Keratinocyte (primary cell): Measurements from ENCODE around the gene KIF22.
"Not testable (repeated sequence)": the region's sequence is repeated elsewhere in the genome, so short reads cannot be mapped to it uniquely, and the experiment has no call there.

Experiments used
- CTCF ChIP-seq, 3 experiments: IDR thresholded peaks in 1 of 3; conservative IDR thresholded peaks in 1 of 3; optimal IDR thresholded peaks in 1 of 3; 2 replicates in 2 of 3; 3 replicates in 1 of 3; pipeline versions ENCODE3 to v1.5.1; 2011; ENCODE audit warnings: low read length in 3 of 3, mild to moderate bottlenecking in 3 of 3, moderate library complexity in 2 of 3, control low read depth in 1 of 3, inconsistent platforms in 1 of 3; ENCODE audit not compliant: insufficient read depth in 2 of 3; ENCODE audit errors: extremely low read depth in 1 of 3
- EZH2 ChIP-seq: IDR thresholded peaks from one replicate; pipeline ENCODE4 v1.6.1; 2012; ENCODE audit warnings: inconsistent platforms, mild to moderate bottlenecking, low read length, moderate library complexity

- TF ChIP-seq CTCF (optimal IDR thresholded peaks at IDR 0.05 in 1 of 3, IDR thresholded peaks at IDR 0.05 in 1 of 3, conservative IDR thresholded peaks at IDR 0.05 in 1 of 3; ENCODE audit: extremely low read depth in 1 of 3, insufficient read depth in 2 of 3, low read length in 3 of 3); EZH2: not testable (repeated sequence)
These were observed 44.0 kb upstream of the KIF22 start for GRCh38 chr16:29746518-29746917.
